ENCODE results near the gene TCF23. TPM values are rescaled to one million over a fixed set of nuclear protein-coding genes. Genes with fewer than 3 reads are reported as not detected.

TCF23 gene
- total RNA-seq, 1 experiment from 2014 or later, result not detected

- ChIA-PET CTCF (no interaction called here), POLR2A (ENCODE audit: unreplicated experiment) (no interaction called here)
- H3K4me1 ChIP-seq (ENCODE audit: insufficient read depth, low read length), result no peaks in the 10 kb centered on the region
- H3K36me3 ChIP-seq (ENCODE audit: low read depth, low read length), result no peaks in the 10 kb centered on the region
- intact Hi-C loops (cut with micrococcal nuclease), result no loop called here
- H3K9me2 ChIP-seq (replicated peaks; ENCODE audit: low read length), result no peaks in the 10 kb centered on the region
- H3K4me2 ChIP-seq (ENCODE audit: low read length), result no peak overlapping the region
- DNase-seq (no peak), ATAC-seq (no peak)
- no peak overlapping the region for H3K27ac ChIP-seq (ENCODE audit: low read length)
- H3F3A ChIP-seq (ENCODE audit: low read length, unreplicated experiment), result no peaks in the 10 kb centered on the region
- BruUV-seq (replicated peaks), result no TSS peak
- no peak overlapping the region for H3K4me3 ChIP-seq (ENCODE audit: low read length)
- H3K27me3 ChIP-seq (ENCODE audit: low read length), result no peaks in the 10 kb centered on the region
- H3K79me2 ChIP-seq (ENCODE audit: low read length), result no peaks in the 10 kb centered on the region
- H2AFZ ChIP-seq (ENCODE audit: low read length), result no peak overlapping the region
- H3K9me3 ChIP-seq (ENCODE audit: low read length), result no peaks in the 10 kb centered on the region
- H3K9ac ChIP-seq (ENCODE audit: low read length), result no peak overlapping the region
- no peaks in the 10 kb centered on the region for H4K20me1 ChIP-seq (ENCODE audit: low read length)
- TF ChIP-seq EZH2 (IDR thresholded peaks at IDR 0.05; ENCODE audit: low read length, unreplicated experiment) (no peak), CTCF (conservative IDR thresholded peaks at IDR 0.05; ENCODE audit: low read depth, low read length) (no peak), EZH2phosphoT487 (IDR thresholded peaks at IDR 0.05; ENCODE audit: borderline replicate concordance, low read length) (no peak)
These were observed 23.7 kb upstream of the TCF23 start for GRCh38 chr2:27125104-27125503.

- no peak for ATAC-seq
- Histone ChIP-seq H3K9ac (ENCODE audit: low read length) (no peak overlapping the region), H4K20me1 (ENCODE audit: low read length) (no peaks in the 10 kb centered on the region), H3K79me2 (ENCODE audit: low read length) (no peaks in the 10 kb centered on the region), H3K9me3 (ENCODE audit: low read length) (no peaks in the 10 kb centered on the region), H3K4me2 (ENCODE audit: low read length) (no peak overlapping the region), H3K36me3 (ENCODE audit: low read depth, low read length) (peaks cover 5% of the 10 kb centered on the region), H2AFZ (ENCODE audit: low read length) (no peak overlapping the region), H3K4me1 (ENCODE audit: insufficient read depth, low read length) (no peaks in the 10 kb centered on the region), H3K27ac (ENCODE audit: low read length) (no peak overlapping the region), H3K27me3 (ENCODE audit: low read length) (no peaks in the 10 kb centered on the region), H3F3A (ENCODE audit: low read length, unreplicated experiment) (no peaks in the 10 kb centered on the region), H3K9me2 (replicated peaks; ENCODE audit: low read length) (no peaks in the 10 kb centered on the region), H3K4me3 (ENCODE audit: low read length) (no peak overlapping the region)
- CTCF ChIA-PET, result no interaction called here
- no peak for DNase-seq
- no TSS peak for BruUV-seq (replicated peaks)
- POLR2A ChIA-PET (ENCODE audit: unreplicated experiment), result no interaction called here
- TF ChIP-seq EZH2 (IDR thresholded peaks at IDR 0.05; ENCODE audit: low read length, unreplicated experiment) (no peak), EZH2phosphoT487 (IDR thresholded peaks at IDR 0.05; ENCODE audit: borderline replicate concordance, low read length) (no peak), CTCF (conservative IDR thresholded peaks at IDR 0.05; ENCODE audit: low read depth, low read length) (no peak)
- intact Hi-C loops (cut with micrococcal nuclease), result no loop called here
These were observed 22.5 kb upstream of the TCF23 start for GRCh38 chr2:27126252-27126710.

- CTCF ChIA-PET, result no interaction called here
- BruUV-seq (replicated peaks), result no TSS peak
These were observed 20.7 kb upstream of the TCF23 start for GRCh38 chr2:27127883-27128667.

More at GRCh38 chr2:27127883-27128667, 20.7 kb upstream of the TCF23 start:
- TF ChIP-seq CTCF (conservative IDR thresholded peaks at IDR 0.05; ENCODE audit: low read depth, low read length) (no peak), EZH2 (IDR thresholded peaks at IDR 0.05; ENCODE audit: low read length, unreplicated experiment) (no peak), EZH2phosphoT487 (IDR thresholded peaks at IDR 0.05; ENCODE audit: borderline replicate concordance, low read length) (no peak)
- Histone ChIP-seq H3K36me3 (ENCODE audit: low read depth, low read length) (peaks cover 12% of the 10 kb centered on the region), H3K9me3 (ENCODE audit: low read length) (no peaks in the 10 kb centered on the region), H3F3A (ENCODE audit: low read length, unreplicated experiment) (no peaks in the 10 kb centered on the region), H2AFZ (ENCODE audit: low read length) (no peak overlapping the region), H3K4me3 (ENCODE audit: low read length) (no peak overlapping the region), H3K27ac (ENCODE audit: low read length) (no peak overlapping the region), H3K79me2 (ENCODE audit: low read length) (peaks cover 8% of the 10 kb centered on the region), H3K9ac (ENCODE audit: low read length) (no peak overlapping the region), H4K20me1 (ENCODE audit: low read length) (peaks cover 4% of the 10 kb centered on the region; the same call in 1 of the 2 replicates), H3K9me2 (replicated peaks; ENCODE audit: low read length) (no peaks in the 10 kb centered on the region), H3K4me1 (ENCODE audit: insufficient read depth, low read length) (peaks cover 4% of the 10 kb centered on the region), H3K4me2 (ENCODE audit: low read length) (no peak overlapping the region), H3K27me3 (ENCODE audit: low read length) (no peaks in the 10 kb centered on the region)
- intact Hi-C loops (cut with micrococcal nuclease), result no loop called here
- POLR2A ChIA-PET (ENCODE audit: unreplicated experiment), result no interaction called here
- ATAC-seq, result no peak
- DNase-seq, result no peak

Data from PC-3 (cell line).